HepG2 (cell line): ENCODE data around the gene KRTAP25-1. TPM values are rescaled to one million over a fixed set of nuclear protein-coding genes. Genes with fewer than 3 reads are reported as not detected.

Source experiments
- ATAC-seq: fragments of 200-7000 bp; cut with Tn5 transposase; 3 replicates; pipeline ENCODE4 v1.9.1; 2020; ENCODE audit warnings: mild to moderate bottlenecking, moderate library complexity
- BruUV-seq: library from RNA; stranded (reverse); fragments of 400-500 nt; replicated peaks from 2 replicates; lab custom pipeline; 2021; lab: Mats Ljungman, UMichigan
- CTCF ChIA-PET: fragments of 300-600 bp; formaldehyde crosslinking; extraction: SDS; loops from one replicate; lab custom pipeline; 2021; ENCODE audit warnings: low total read pairs, inconsistent platforms, low intra/inter-chr PET ratio; lab: Yijun Ruan, JAX
- POLR2A ChIA-PET: fragments of 350-600 bp; sonication (Branson Sonifier 250); formaldehyde crosslinking; loops from one replicate; lab custom pipeline; 2020; ENCODE audit warnings: antibody characterized with exemption, inconsistent platforms; lab: Yijun Ruan, JAX
- DNase-seq: peaks from one replicate; pipeline ENCODE4 v3.0.0-alpha.2; 2015; ENCODE audit warnings: low spot score
- FAIRE-seq: peaks from 3 replicates; lab custom pipeline; 2011; peaks lifted over from hg19 to GRCh38; lab: Jason Lieb, UNC
- H2AFZ ChIP-seq: one replicate; pipeline ENCODE4 v1.6.1; 2011; ENCODE audit warnings: low read length, inconsistent platforms
- H3K27ac ChIP-seq: fragments of 300-600 bp; 3 replicates; pipeline ENCODE4 v1.8.0; 2011; ENCODE audit warnings: mixed run types, mild to moderate bottlenecking, mixed read lengths, low read length, inconsistent platforms; ENCODE audit not compliant: insufficient read depth; ENCODE audit errors: extremely low read length
- H3K27me3 ChIP-seq, 2 experiments: fragments of 200-600 bp in 1 of 2; 2 replicates in 1 of 2; 3 replicates in 1 of 2; pipeline versions ENCODE4 v1.6.0 to v1.8.0; 2011; ENCODE audit warnings: low read length in 2 of 2, mild to moderate bottlenecking in 2 of 2, moderate library complexity in 2 of 2, inconsistent platforms in 1 of 2; ENCODE audit not compliant: insufficient read depth in 2 of 2, control insufficient read depth in 1 of 2
- H3K36me3 ChIP-seq, 2 experiments: fragments of 200-600 bp in 1 of 2; replicated peaks in 1 of 2; 2 replicates in 1 of 2; 3 replicates in 1 of 2; pipeline versions ENCODE4 v1.5.1 to v1.8.0; 2011; ENCODE audit warnings: low read length in 2 of 2, inconsistent platforms in 1 of 2; ENCODE audit not compliant: insufficient read depth in 2 of 2, control insufficient read depth in 1 of 2
- H3K4me1 ChIP-seq: 2 replicates; pipeline ENCODE4 v1.5.1; 2012; ENCODE audit warnings: low read length, inconsistent platforms; ENCODE audit not compliant: insufficient read depth
- H3K4me2 ChIP-seq: 2 replicates; pipeline ENCODE4 v1.6.0; 2011; ENCODE audit warnings: low read depth, low read length, inconsistent platforms
- H3K4me3 ChIP-seq, 3 experiments: fragments of 200-600 bp in 1 of 3; sonication (generic), shearing (Covaris generic) in 1 of 3; replicated peaks in 1 of 3; 2 replicates each; pipeline ENCODE4 v1.5.1; 2011 to 2016; ENCODE audit warnings: low read length in 3 of 3, inconsistent platforms in 2 of 3, low read depth in 2 of 3, mild to moderate bottlenecking in 2 of 3, control low read depth in 1 of 3, mixed read lengths in 1 of 3; ENCODE audit not compliant: insufficient read depth in 1 of 3
- H3K79me2 ChIP-seq: one replicate; pipeline ENCODE4 v1.6.1; 2011; ENCODE audit warnings: low read length, inconsistent platforms; ENCODE audit not compliant: insufficient read depth
- H3K9ac ChIP-seq: 2 replicates; pipeline ENCODE4 v1.6.0; 2011; ENCODE audit warnings: mild to moderate bottlenecking, low read depth, low read length, inconsistent platforms; ENCODE audit not compliant: insufficient read depth
- H3K9me3 ChIP-seq: 2 replicates; pipeline ENCODE4 v1.5.1; 2012; ENCODE audit warnings: mild to moderate bottlenecking, low read length
- H4K20me1 ChIP-seq: 2 replicates; pipeline ENCODE4 v1.6.0; 2011; ENCODE audit warnings: inconsistent platforms, mild to moderate bottlenecking, low read length, moderate library complexity; ENCODE audit not compliant: insufficient read depth
- IRF2 ChIP-seq: IDR thresholded peaks from 2 replicates; pipeline ENCODE4 v1.6.1; 2018; ENCODE audit warnings: missing genetic modification reagents, missing compliant biosample characterization
- NR2F1 ChIP-seq, 2 experiments: fragments of 450-650 bp in 1 of 2; formaldehyde crosslinking in 1 of 2; IDR thresholded peaks; 2 replicates each; pipeline versions ENCODE4 v1.5.0 to v1.6.1; 2016 to 2020; ENCODE audit warnings: mild to moderate bottlenecking in 1 of 2, missing compliant biosample characterization in 1 of 2, missing genetic modification reagents in 1 of 2, moderate library complexity in 1 of 2
- PHF21A ChIP-seq: sonication (generic); formaldehyde crosslinking; IDR thresholded peaks from 2 replicates; pipeline ENCODE4 v1.5.0; 2020; ENCODE audit warnings: mild to moderate bottlenecking, missing genetic modification reagents
- RCOR2 ChIP-seq: IDR thresholded peaks from 2 replicates; pipeline ENCODE4 v1.6.1; 2016; ENCODE audit warnings: missing biosample characterization, missing genetic modification reagents
- SALL2 ChIP-seq: sonication (generic); formaldehyde crosslinking; IDR thresholded peaks from 2 replicates; pipeline ENCODE4 v1.8.1; 2023; ENCODE audit warnings: mild to moderate bottlenecking, missing genetic modification reagents, inconsistent platforms
- TBX3 ChIP-seq: fragments of 450-650 bp; IDR thresholded peaks from 2 replicates; pipeline ENCODE4 v1.6.1; 2017; ENCODE audit warnings: antibody characterized with exemption, mild to moderate bottlenecking, inconsistent platforms, borderline replicate concordance
- ZMYM3 ChIP-seq: sonication (generic); formaldehyde crosslinking; IDR thresholded peaks from 2 replicates; pipeline ENCODE4 v1.5.1; 2020; ENCODE audit warnings: mild to moderate bottlenecking, missing genetic modification reagents
- ZNF569 ChIP-seq: sonication (generic); formaldehyde crosslinking; IDR thresholded peaks from 2 replicates; pipeline ENCODE4 v1.5.0; 2020; ENCODE audit warnings: mild to moderate bottlenecking, missing genetic modification reagents, moderate library complexity, borderline replicate concordance
- ZNF703 ChIP-seq: sonication (generic); formaldehyde crosslinking; IDR thresholded peaks from 2 replicates; pipeline ENCODE4 v1.5.1; 2020; ENCODE audit warnings: missing genetic modification reagents, mild to moderate bottlenecking, moderate library complexity, borderline replicate concordance
- ZNF800 ChIP-seq: sonication (generic); formaldehyde crosslinking; IDR thresholded peaks from 2 replicates; pipeline ENCODE4 v1.4.0; 2020; ENCODE audit warnings: missing genetic modification reagents
- in situ Hi-C: cut with HindIII; loops from 2 replicates; pipeline ENCODE4 v1.10.0; 2017; ENCODE audit warnings: low pct_unique_long_range_greater_than_20kb; ENCODE audit not compliant: extremely low pct_ligation_motif_present
- intact Hi-C: fragments of 100-400 bp; cut with micrococcal nuclease; formaldehyde crosslinking; loops from one replicate; pipeline ENCODE4 v1.10.0; 2022; ENCODE audit not compliant: unreplicated experiment
- polyA plus RNA-seq, 8 experiments: library from polyadenylated mRNA; depleted of rRNA in 3 of 8; stranded (reverse) in 7 of 8; unstranded in 1 of 8; fragments of >200 nt; fragmentation: Illumina TruSeq in 4 of 8; extraction: Trizol in 4 of 8; gene quantifications; 2 replicates each; pipeline versions ENCODE4 v1.2.1 to v1.2.3, GENCODE V29; 2011 to 2016; ENCODE audit warnings: low read depth in 4 of 8, missing spikeins in 1 of 8, mixed read lengths in 1 of 8; ENCODE audit not compliant: insufficient read depth in 1 of 8
- total RNA-seq, 5 experiments: library from RNA; depleted of rRNA; stranded (reverse); fragments of >200 nt; fragmentation: Illumina TruSeq; extraction: Trizol; gene quantifications; 2 replicates each; pipeline ENCODE4 v1.2.3, GENCODE V29; 2016; ENCODE audit warnings: low read depth in 1 of 5

KRTAP25-1 gene
- total and polyA plus RNA-seq, 2 of the 13 experiments (the other 11 are each of a cell fraction or from before 2014, with no cell fraction given) = not detected

- TF ChIP-seq ZNF800 (no peak), RCOR2 (CRISPR knock-in tag) (no peak), ZMYM3 (CRISPR knock-in tag) (no peak), TBX3 (no peak), ZNF703 (CRISPR knock-in tag) (no peak), ZNF569 (CRISPR knock-in tag) (no peak), NR2F1 (CRISPR knock-in tag; IDR thresholded peaks at IDR 0.05) (no peak)
Observed at GRCh38 chr21:30329203-30329875, 40.0 kb upstream of the KRTAP25-1 start (continued).

GRCh38 chr21:30326390-30326789 lies 37.1 kb upstream of the KRTAP25-1 start:
- Histone ChIP-seq H3K4me2 (no peak overlapping the region), H3K4me1 (no peaks in the 10 kb centered on the region), H3K36me3 (no peaks in the 10 kb centered on the region), H3K9ac (no peak overlapping the region), H4K20me1 (no peaks in the 10 kb centered on the region), H3K4me3 (no peak overlapping the region), H3K27ac (no peak overlapping the region), H3K79me2 (no peaks in the 10 kb centered on the region), H3K27me3 (no peaks in the 10 kb centered on the region), H2AFZ (no peak overlapping the region), H3K9me3 (peaks cover 91% of the 10 kb centered on the region)
- intact Hi-C loops (no loop called here), in situ Hi-C loops (loop anchor here (25.0 kb wide), 1 partner anchor 761 kb away; no protein-coding TSS in a partner anchor)
- no peak for DNase-seq
- no peak for FAIRE-seq
- CTCF ChIA-PET = no interaction called here
- TF ChIP-seq PHF21A (CRISPR knock-in tag) = no peak
- no peak for TF ChIP-seq IRF2 (CRISPR knock-in tag)
- TF ChIP-seq SALL2 = no peak
- no TSS peak for BruUV-seq
- POLR2A ChIA-PET = no interaction called here
- no peak for ATAC-seq
